NCI-H1436 treated with DMSO at 0.1 percent for 48 hours (cell line): ENCODE results near the gene MRE11.

ENCODE experiments used
- DNase-seq: peaks from one replicate; lab custom pipeline; 2025; lab: John Stamatoyannopoulos, UW

The MRE11 gene

GRCh38 chr11:94493281-94494125 is at the start of gene MRE11, which contains the start of gene ANKRD49:
Gene MRE11 (minus strand): TSS chr11:94493844. CDS start chr11:94492801, 1,043 bp downstream.
Gene ANKRD49 (plus strand): TSS chr11:94493984. CDS start chr11:94496694, 2,710 bp downstream.
- peak; percentile 88 for DNase-seq

DNA sequence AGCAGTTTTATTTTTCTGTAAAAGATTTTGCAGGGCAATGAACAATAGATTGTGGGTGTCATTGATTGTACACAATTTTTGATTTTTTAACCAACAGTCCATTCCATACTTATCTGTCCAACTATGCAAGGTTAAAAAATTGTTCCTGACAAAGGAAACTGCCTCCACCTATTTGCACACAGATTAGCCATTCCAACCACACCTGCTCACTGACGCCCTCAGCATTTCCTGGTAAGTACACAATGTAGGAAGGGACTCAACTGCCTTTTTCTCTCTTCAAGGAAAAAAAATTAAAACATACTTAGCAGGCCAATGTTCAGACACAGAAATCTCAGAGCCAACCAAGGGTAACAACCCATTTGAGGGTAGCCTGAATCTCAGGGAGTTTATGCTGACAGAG is 45.8 kb upstream of the MRE11 start:
- DNase-seq, result no peak

DNA sequence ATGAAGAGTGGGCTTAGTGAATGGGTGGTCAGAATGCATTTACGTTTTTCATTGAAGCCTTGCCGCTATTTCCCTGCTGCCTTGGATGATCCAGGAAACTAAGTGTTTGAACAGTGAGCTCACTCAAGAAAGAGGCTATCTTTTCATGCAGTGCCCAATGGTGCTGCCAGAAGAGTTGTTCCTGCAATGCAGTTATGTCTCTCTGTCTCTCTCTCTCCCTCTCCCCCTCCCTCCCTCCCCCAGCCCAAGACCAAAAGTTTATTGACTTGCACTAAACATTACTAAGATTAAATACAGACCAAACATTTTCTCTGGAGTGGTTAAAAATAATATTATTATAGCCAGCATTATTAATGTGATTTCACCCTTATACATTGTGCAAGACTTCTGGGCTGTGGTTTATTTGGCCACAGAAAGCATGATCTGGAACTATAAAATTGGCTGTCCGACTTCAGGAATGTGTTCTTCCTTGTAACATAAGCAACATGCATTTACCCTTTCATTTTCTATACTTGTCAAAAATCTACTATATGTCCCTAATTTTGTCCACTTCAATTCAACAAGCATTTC is 43.5 kb upstream of the MRE11 start:
- no peak for DNase-seq

DNA sequence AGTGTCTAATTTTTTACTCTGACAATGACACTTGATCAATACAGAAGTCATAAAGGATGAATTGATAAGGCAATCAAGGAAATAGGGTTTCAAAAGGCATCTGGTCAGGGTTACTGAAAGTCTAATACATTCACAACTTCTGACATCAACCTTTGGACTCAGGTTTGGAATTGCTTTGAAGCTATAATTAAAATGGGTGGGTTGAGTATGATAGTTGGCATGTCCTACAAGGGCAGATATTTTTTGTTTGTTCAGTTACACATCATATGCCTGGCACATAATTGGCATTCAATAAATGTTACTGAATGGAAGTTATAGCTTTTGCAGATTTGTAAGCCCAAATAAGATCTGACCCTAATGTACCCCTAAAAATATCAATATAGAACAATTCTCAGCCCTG is 42.7 kb upstream of the MRE11 start:
- no peak for DNase-seq

DNA sequence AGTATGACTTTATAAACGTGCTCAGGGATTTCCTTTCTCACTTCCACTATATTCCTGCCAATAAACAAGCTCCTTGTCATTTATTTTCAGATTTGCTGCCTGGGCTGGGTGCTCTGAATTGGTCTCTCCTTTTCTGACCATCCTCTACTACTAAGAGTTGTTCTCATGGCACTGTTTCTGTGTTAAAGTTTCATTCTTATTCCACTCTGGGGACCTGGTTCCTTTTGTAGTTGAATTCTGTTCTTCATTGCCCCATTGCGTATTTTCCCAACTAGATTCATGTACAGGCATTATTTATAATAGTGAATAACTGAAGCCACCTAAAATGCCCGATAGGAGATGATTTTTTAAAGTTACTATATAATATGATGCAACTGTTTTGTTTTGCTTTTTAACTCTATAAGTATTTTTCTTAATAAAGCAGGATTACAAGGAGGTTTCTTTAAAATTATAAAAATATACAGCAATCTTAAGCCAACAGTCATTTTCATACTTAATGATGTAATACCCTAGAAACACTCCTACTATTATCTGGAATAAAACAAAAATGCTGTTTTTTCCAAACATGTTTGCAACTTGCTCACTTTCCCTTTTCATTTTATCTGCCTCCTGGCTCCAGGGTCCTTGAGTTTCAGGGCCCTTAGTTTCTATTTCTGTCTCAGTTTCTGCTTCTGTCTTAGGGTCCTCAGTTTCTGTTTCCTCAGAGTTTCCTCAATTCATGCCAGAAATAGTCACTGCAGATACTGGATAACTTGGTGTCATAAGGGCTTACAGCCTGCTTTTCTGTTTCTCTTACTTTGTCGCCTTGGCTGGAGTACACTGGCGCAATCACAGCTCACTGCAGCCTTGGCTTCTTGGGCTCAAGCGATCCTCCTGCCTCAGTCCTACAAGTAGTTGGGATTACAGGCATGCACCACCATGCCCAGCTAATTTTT is 40.3 kb upstream of the MRE11 start:
- no peak for DNase-seq

- DNase-seq, result no peak
Measured at GRCh38 chr11:94533206-94533605, 39.6 kb upstream of the MRE11 start.

DNA sequence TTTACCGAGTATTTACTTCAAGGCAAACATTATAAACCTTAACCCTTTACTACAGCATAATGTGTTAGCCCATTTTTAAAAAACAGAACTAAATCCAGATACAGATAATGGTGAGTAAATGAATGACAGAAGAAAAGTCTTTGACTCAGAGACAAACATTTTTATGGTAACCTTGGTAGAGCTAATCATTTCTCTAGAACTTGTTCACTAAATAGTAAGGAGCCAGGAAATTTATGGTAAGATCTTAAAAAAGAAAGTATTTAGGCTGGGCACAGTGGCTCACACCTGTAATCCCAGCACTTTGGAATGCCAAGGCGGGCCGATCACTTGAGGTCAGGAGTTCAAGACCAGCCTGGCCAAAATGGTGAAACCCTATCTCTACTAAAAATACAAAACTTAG is 38.6 kb upstream of the MRE11 start:
- no peak for DNase-seq

DNA sequence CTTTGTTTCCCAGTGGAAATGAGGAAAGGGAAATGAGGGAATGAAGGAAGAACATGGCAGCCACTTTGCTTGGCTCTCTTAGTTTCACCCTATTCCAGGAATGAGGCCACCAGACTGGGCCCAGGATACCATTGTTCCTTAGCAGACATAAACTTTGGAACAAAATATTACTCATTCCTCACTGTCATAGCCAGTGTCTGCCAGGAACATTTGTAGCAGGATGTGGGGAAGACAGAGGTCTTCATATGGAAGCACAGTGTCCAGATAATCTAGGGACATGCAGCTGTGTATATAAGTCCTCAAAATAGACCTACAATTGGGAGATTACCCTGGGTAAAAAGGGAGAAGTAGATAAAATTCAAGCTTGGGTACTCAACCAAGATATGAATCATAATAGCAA is 34.9 kb upstream of the MRE11 start:
- no peak for DNase-seq

DNA sequence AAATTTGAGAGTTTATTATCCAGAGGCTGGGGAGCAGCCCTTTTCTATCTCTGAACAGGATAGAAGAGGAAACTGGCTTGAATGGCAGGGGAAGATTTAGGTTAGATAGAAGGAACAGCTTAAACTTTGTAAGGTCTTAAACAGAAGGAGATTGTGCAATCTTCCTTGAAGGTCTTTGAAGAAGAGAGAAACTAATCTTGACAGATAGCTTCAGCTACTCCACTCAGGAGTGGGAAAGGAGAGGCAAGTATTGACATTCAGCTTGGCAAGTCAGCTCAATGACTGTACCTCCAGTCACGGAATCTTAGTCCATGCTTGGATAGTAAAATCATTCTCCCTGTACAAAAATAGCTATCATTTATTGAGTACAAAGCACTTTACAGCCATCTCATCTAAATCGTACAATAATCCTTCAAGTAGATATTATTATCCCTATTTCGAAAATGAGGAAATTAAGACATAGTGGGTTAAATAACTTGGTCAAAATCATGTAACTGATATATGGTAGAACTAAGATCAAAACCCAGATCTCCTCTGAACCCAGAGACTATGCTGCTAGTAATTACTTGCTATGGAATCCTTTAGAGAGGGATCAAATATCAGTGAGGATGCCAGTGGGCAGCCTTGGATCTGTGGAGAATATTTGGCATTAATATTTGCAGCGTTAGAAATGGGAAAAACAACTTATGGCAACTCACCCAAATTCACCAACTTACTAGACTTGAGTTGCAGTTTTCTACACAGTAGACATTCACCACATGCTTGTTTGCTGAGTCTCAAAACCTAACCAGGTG is 33.2 kb upstream of the MRE11 start:
- no peak for DNase-seq

DNA sequence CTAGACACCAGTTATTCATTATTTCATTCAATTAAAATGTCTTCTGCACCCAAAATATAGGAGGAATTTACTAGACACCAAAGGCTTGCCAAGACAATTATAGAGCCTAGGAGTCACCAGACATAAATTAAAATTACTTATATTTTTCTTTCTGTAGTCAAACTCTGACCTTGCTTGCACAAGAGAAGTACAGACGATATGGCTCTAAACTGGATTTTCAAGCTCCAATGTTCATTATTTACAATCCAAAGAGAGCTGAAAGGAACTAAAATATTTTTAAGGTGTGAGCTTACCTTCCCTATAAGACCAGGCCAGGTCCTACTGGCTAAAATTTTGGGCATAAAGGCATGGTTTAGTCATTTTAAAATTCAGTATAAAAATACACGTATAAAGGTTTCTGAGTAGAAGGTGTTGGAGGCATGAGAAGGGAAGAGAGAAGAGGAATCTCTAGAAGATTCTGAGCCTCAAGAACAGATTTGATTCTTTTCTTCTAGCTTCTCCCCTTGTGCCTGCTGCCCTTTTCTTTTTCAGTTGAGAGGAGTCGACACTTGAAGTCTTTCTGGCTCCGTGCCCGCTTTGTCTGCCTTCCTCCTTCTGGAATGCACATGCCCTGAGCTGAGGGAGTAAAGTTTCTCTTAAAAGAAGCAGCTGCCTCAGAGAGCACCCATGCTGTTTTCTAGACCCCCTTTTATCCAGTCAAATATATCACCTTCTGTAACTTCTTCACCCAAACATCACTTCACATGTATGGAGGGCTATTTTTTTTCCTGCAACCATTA is 32.1 kb upstream of the MRE11 start:
- no peak for DNase-seq

DNA sequence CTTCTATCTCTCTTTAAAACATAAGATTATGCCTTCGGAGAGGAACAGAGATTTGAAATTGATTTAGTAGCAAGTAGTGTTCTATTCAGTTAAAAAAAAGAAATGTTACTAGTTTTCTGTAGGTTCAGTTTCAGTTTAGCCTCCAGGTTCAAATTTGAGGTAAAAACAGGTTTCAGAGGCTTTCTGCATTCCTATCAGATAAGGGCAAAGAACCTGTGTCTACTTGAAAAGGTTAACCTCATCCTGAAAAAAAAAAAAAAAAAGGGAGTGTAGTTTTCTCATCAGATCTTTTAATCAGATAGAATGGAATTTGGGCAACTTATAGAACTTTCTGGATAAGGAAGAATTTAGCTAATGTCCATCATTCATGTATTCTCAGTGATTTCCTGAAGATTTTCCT is 30.7 kb upstream of the MRE11 start:
- DNase-seq, result no peak

- no peak for DNase-seq
Measured at GRCh38 chr11:94521684-94522083, 28.0 kb upstream of the MRE11 start.

DNA sequence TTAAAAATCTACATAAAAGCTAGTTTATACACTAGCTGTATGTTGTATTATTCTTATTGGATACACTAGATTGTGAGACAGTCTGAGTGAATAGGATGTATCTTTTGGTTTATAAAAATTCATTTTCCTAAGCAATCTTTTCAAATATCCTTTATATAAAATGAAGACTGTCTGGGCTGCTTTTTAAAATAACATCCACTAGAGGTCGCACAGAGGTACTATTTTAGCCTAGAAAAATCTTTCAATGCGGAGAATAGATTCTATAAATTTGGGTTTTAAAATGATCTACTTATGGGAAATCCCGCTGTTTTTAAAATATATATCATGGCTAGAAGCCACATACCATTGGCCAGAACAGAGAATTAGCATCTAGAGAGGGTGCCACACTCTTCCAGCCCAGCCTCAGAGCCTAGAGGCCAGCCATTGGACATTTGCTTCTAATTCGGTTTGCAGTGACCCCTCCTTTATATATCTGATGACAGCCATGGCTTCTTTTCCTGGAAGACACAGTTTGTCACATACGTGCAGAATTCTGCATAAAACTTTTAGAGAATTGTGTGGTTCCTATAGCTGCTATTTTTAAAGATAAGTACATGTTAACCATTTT is 25.9 kb upstream of the MRE11 start:
- DNase-seq, result no peak

DNA sequence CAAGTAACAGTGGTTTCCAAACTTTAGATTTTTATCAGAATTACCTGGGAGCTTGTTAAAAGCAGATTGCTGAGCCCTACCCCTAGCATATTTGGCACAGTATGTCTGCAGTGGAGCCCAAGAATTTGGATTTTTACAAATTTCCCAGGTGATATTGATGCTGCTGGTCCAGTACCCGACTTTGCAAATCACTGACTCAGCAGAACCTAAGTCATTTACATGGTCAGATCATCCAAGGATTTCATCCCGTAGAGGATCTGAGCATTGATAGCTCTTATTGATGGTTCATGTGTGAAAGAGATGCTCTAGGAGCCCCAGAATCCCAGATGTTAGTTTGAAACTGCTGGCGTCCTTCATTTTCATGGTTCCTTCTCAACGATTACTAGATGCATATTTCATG is 24.7 kb upstream of the MRE11 start:
- no peak for DNase-seq

DNA sequence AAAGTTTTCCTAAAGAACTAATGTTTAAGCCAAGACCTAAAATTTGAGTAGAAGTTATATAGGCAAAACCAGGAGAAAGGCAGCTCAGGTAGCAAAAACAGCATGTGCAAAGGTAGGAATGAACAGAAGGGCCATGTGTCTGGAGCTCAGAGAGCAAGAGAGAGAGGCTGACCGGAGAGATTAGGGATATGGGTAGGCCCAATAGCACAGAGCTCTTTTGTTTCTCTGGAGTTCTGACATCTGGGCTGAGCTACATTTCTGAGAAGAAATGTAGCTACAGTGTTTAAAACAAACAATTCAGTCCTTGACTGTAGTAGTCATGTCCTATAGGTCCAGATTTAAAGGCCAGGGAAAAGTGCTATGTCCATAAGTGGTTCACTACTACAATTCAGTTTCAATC is 23.1 kb upstream of the MRE11 start:
- no peak for DNase-seq

GRCh38 chr11:94515398-94515797 is 21.8 kb upstream of the MRE11 start:
- no peak for DNase-seq

- peak; percentile 81 for DNase-seq
Measured at GRCh38 chr11:94513091-94513490, 19.4 kb upstream of the MRE11 start.

DNA sequence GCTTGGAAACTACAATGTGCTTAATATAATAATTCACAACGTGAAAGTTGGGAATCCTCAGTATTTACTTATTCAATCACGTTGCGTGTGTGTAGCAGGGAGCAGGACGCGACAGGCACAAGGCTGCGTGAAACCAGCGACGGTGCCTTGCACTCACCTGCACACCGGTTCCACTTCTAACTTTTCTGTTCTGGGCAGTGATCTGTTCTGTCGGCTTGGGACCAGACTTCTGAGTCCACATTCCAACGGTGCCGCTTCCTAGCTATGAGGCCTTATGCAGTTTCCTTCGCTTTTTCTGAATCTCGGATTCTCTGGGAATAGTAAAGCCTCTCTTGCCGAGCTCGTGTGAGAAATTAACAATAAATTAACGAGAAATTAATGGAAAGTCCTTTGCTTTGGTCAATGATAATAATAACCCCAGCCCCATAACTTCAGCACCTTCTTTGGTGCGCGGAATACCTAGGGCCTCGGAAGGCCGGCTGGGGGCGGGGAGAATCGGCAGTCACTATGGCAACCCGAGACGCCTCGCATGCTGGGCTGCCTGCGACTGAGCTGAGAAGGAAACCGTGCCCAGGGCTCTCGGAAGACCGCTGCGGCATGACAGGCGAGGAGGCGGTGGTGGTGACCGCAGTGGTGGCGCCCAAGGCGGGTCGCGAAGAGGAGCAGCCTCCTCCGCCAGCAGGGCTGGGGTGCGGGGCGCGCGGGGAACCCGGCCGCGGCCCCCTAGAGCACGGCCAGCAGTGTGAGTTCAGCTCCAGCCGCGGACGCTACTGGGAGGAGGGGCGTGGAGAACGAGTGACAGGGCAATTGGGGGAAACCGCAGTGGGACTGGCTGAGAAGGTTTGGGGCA is 18.5 kb upstream of the MRE11 start, which contains the start of gene C11orf97:
Gene C11orf97, plus strand, starts transcription at position 530 of the 850 bp plus-strand sequence. Its CDS starts 68 bp downstream, at position 598.
- DNase-seq, result no peak

GRCh38 chr11:94507485-94507884 is 13.8 kb upstream of the MRE11 start:
- no peak for DNase-seq
